IPS-15b (cell line): ENCODE measurements around the gene CAP1.
A peak's percentile ranks its signal among the peaks of the same experiment; 100 is the strongest.
"Not testable (repeated sequence)": the region's sequence is repeated elsewhere in the genome, so short reads cannot be mapped to it uniquely, and the experiment has no call there.

ENCODE experiments used
- H3K27me3 ChIP-seq: one replicate; pipeline ENCODE4 v1.6.1; 2013; ENCODE audit warnings: low read length; ENCODE audit not compliant: control insufficient read depth, insufficient read depth
- H3K36me3 ChIP-seq: one replicate; pipeline ENCODE4 v1.6.1; 2013; ENCODE audit warnings: low read length; ENCODE audit not compliant: control insufficient read depth, insufficient read depth
- H3K4me1 ChIP-seq: one replicate; pipeline ENCODE4 v1.6.1; 2013; ENCODE audit warnings: mild to moderate bottlenecking, low read length; ENCODE audit not compliant: control insufficient read depth, insufficient read depth
- H3K4me3 ChIP-seq: one replicate; pipeline ENCODE4 v1.5.1; 2013; ENCODE audit warnings: low read depth, low read length
- H3K9ac ChIP-seq: one replicate; pipeline ENCODE4 v1.6.1; 2013; ENCODE audit warnings: low read depth, mild to moderate bottlenecking, low read length
- H3K9me3 ChIP-seq: one replicate; pipeline ENCODE4 v1.6.1; 2013; ENCODE audit warnings: mild to moderate bottlenecking, low read length; ENCODE audit not compliant: control insufficient read depth, insufficient read depth

The CAP1 gene

DNA sequence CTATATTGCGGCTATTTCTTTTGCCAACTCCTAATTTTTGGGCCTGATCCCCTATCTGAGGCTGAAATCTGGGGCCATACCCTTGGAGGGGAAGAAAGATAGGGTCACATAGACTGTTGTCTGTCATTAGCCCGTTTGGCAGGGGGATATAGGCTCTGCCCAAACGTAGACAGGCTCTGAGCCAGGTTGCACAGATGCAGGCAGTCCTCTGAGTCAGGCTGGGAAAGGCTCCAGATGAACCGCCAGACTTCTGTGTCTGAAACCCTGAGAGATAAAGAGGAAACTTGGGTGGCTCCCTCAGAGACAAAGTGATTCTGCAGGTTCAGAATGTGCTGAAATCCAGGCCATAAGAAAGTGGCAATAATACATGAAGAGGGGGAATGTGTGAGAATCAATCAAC is 4.0 kb upstream of the CAP1 start:
- no peaks in the 10 kb centered on the region for H3K9me3 ChIP-seq
- no peak overlapping the region for H3K4me3 ChIP-seq
- H3K27me3 ChIP-seq = no peaks in the 10 kb centered on the region
- no peak overlapping the region for H3K9ac ChIP-seq
- peaks cover 8% of the 10 kb centered on the region for H3K4me1 ChIP-seq
- H3K36me3 ChIP-seq = no peaks in the 10 kb centered on the region

DNA sequence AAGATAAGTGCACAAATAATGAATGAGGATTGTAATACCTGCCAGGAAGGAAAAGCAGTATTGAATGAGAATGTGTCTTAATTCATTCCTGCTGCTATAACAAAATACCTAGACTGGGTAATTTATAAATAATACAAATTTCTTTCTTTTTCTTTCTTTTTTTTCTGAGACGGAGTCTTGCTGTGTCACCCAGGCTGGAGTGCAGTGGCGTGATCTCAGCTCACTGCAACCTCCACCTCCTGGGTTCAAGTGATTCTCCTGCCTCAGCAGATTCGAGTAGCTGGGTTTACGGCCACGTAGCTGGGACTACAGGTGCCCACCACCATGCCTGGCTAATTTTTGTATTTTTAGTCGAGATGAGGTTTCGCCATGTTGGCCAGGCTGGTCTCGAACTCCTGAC is 3.3 kb upstream of the CAP1 start:
- not testable (repeated sequence) for H3K9ac ChIP-seq, H3K4me3 ChIP-seq, H3K27me3 ChIP-seq, H3K9me3 ChIP-seq, H3K36me3 ChIP-seq
- peaks cover 11% of the 10 kb centered on the region for H3K4me1 ChIP-seq

DNA sequence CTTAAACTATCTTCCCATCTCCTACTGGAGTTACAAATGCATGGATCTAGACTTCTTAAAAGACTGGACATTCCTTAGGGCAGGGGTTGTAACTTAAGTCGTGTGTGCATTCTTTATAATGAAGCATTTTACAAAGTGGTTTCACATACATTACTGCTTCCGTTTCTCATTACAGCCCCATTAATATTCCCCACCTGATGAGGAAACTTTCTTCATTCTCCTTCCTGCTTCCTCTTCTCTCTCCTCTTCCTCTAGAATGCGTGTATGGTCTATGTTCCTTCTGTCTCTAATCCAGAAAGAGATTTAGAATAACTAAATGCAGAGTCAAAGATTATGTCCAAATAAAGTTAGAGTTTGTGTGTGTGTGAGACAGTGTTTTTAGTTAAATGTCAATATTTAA is 1.8 kb upstream of the CAP1 start:
- H3K4me1 ChIP-seq = peaks cover 12% of the 10 kb centered on the region
- H3K36me3 ChIP-seq = peaks cover 4% of the 10 kb centered on the region
- no peaks in the 10 kb centered on the region for H3K27me3 ChIP-seq
- H3K9ac ChIP-seq = no peak overlapping the region
- H3K9me3 ChIP-seq = no peaks in the 10 kb centered on the region
- H3K4me3 ChIP-seq = no peak overlapping the region

DNA sequence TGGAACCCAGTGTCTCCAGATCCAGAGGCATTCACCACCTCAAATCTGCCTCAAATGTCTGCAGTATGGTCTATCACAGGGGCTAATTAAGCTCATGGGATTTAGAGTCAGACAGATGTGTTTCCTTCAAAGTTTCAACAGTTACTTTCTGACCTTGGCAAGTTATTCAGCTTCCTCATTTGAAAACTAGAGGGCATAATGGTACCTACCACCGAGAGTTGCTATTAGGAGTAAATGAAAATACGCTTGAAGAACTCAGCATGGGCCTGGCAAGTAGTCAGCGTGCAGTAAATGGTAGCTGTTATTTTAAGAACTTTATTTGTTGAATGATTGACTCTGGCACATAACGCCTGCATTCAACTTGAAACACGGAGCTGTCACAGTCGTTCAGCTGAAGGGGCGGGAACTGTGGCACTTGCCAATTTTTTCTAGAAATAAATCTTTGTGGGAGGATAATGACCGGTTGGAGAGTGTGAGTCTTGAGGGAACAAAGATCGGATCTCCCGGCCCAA is 1.2 kb upstream of the CAP1 start:
- H3K27me3 ChIP-seq = no peaks in the 10 kb centered on the region
- peaks cover 12% of the 10 kb centered on the region for H3K4me1 ChIP-seq
- peak overlapping the region; percentile 92 for H3K9ac ChIP-seq
- no peaks in the 10 kb centered on the region for H3K9me3 ChIP-seq
- peaks cover 4% of the 10 kb centered on the region for H3K36me3 ChIP-seq
- H3K4me3 ChIP-seq = peak overlapping the region; percentile 92

DNA sequence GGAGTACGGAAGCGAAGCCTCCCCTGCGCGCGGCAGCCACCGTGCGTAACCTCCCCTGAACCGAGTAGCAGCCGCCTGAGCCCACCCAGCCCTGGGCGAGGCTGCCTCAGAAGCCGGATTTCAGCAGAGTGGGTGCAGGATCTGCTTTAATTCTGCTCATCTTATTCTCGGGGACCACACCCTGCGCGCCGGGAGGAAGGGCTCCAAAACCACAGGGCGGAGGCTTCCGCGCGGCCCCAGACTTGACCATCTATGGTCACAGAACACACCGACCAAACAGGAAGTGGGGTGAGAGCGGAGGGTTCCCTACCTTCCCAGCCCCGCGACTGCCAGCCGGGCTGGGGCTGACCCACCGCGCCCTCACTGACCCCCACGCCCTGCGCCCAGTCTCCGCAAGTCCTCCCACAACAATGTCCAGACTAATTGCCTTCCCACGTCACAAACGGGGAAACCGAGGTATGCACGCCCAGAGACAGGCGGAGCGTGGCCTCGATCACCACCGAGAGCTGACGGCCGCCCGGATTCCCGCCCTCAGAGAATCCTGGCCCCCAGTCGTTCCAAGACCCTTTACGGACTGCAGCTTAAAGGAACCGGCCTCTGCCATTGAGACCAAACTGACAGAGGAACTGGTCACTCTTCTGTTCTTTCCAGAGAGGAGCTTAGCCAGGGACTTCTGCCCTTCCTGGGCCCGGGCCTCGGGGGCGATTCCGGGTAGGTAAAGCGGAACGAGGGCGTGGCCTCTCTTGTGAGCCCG is 595 bp upstream of the CAP1 start:
- H3K4me1 ChIP-seq = peaks cover 12% of the 10 kb centered on the region
- H3K4me3 ChIP-seq = peak overlapping the region; percentile 92
- H3K9ac ChIP-seq = peak overlapping the region; percentile 92
- no peaks in the 10 kb centered on the region for H3K27me3 ChIP-seq
- no peaks in the 10 kb centered on the region for H3K9me3 ChIP-seq
- peaks cover 4% of the 10 kb centered on the region for H3K36me3 ChIP-seq

DNA sequence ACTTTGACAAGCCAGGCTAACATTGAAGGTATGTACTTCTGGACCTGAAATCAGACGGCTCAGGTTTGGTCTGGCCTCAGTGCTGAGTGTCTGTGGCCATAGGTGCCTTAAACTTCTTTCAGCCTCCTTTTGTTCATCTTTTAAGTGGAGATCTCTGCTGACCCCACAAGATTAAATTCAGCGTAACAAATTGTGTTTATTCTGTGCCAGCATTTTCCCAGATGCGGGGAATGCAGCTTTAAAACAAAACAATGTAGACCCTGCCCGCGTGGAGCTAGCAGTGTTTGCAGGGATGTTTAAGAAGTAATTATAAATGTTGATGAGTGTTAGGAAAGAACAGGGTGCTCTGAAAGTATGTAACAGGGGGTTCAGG is 923 bp downstream of the CAP1 start:
- Histone ChIP-seq H3K4me3 (peak overlapping the region; percentile 97), H3K36me3 (peaks cover 4% of the 10 kb centered on the region), H3K4me1 (peaks cover 12% of the 10 kb centered on the region), H3K9me3 (no peaks in the 10 kb centered on the region), H3K27me3 (no peaks in the 10 kb centered on the region), H3K9ac (peak overlapping the region; percentile 91)

DNA sequence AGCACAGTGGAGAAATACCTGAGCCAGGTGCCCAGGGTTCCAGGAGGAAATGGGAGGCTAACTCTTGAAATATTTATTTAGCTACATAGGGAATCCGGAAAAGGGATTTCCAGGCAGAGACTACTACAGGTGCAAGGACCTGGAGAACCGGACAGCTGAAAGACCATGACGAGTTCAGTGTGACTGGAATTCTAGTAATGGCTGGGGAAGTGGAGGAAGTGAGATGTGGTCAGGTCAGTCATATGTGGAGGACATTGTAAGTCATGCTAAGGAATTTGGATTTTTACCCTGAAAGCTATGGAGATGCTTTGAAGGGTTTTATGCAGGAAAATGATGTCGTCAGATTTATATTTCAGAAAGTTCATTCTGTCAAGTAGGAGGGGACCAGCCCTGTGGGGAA is 1.8 kb downstream of the CAP1 start:
- Histone ChIP-seq H3K9me3 (no peaks in the 10 kb centered on the region), H3K36me3 (peaks cover 4% of the 10 kb centered on the region), H3K9ac (no peak overlapping the region), H3K27me3 (no peaks in the 10 kb centered on the region), H3K4me3 (no peak overlapping the region), H3K4me1 (peaks cover 12% of the 10 kb centered on the region)

DNA sequence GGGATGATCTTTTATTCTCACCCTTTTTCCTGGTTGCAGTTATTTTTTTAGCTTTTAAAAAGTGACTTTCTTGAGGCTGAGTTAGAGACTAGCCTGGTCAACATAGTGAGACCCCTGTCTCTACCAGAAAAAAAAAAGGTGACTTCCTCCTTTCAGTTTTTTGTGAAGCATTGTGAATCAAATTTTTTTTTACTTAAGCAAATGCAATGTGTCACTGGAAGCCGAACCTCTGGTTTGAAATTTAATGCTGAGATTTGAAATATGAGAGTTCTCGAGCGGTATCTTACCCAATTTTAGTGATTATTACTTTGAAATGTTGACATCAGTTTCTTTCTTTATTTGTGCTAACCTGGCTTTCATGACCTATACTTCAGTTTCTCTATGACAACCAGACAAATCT is 3.6 kb downstream of the CAP1 start:
- Histone ChIP-seq H3K9ac (no peak overlapping the region), H3K4me3 (no peak overlapping the region), H3K4me1 (peaks cover 10% of the 10 kb centered on the region), H3K27me3 (no peaks in the 10 kb centered on the region), H3K36me3 (peaks cover 4% of the 10 kb centered on the region), H3K9me3 (no peaks in the 10 kb centered on the region)

DNA sequence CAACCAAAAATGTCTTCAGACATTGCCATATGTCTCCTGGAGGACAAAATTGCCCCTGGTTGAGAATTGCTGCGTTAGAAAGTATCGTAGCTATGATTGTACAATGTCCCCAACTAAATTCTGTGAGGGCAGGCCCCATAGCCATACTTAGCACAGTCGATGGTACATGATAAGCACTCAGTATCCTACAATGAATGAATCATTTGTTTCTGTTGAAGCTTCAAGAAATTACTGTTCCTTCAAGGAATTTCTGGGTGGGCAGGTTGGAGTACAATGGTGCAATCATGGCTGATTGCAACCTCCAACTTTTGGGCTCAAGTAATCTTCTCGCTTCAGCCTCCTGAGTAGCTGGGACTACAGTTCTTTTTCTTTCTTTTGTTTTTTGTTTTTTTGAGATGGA is 4.7 kb downstream of the CAP1 start:
- Histone ChIP-seq H3K9ac (no peak overlapping the region), H3K9me3 (no peaks in the 10 kb centered on the region), H3K27me3 (no peaks in the 10 kb centered on the region), H3K36me3 (peaks cover 4% of the 10 kb centered on the region), H3K4me1 (peaks cover 9% of the 10 kb centered on the region), H3K4me3 (no peak overlapping the region)

DNA sequence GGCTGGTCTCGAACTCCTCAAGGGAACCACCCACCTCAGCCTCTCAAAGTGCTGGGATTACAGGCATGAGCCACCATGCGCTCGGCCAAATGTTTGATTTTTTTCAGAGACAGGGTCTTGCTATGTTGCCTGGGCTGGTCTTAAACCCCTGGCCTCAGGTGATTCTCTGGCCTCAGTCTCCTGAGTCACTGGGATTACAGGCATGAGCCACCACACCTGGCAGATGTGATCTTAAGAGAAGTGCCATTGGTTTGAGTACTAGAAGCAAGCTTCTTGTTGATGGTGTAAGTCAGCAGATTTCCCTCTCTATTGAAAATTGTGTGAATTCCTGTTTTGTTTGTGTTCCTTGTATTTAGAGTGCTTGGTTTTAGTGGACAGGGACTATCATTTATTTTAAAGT is 5.2 kb downstream of the CAP1 start:
- Histone ChIP-seq H3K4me1 (peaks cover 9% of the 10 kb centered on the region), H3K9ac (no peak overlapping the region), H3K36me3 (peaks cover 4% of the 10 kb centered on the region), H3K27me3 (no peaks in the 10 kb centered on the region), H3K4me3 (no peak overlapping the region), H3K9me3 (no peaks in the 10 kb centered on the region)

DNA sequence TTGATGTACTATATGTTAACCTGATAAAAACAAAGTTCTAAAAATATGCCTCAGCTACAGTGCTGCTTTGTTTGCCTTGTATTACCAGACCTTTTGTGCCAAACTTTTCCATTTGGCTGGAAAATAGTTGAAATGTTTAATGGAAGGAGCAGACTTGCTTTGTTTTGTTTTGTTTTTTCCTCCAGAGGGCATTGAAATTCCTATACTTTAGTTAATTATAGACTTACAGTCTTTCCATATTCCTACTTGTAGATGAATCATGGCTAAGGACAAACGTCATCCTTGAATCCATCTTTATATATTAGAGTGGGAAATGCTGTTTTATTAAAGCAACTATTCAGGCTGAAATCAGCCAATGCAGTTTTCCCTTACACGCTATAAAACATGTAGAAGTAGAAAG is 6.7 kb downstream of the CAP1 start:
- H3K36me3 ChIP-seq = peaks cover 4% of the 10 kb centered on the region

DNA sequence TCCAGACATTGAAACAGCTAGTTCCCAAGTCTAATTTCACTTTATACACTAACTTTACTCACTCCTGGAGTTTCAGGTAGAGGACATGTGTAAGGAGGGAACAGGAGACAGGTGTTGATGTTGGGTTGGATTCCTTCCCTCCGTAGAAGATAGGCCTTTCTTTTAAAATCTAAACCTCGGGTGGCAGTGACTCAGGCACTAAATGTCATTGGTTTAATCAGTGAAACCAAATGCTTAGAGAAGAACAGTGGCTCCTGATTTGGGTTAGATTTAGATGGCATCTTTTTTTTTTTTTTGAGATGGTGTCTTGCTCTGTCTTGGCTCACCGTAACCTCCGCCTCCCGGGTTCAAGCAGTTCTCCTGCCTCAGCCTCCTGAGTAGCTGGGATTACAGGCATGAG is 7.2 kb downstream of the CAP1 start:
- Histone ChIP-seq H3K4me3 (no peak overlapping the region), H3K9ac (no peak overlapping the region), H3K36me3 (peaks cover 2% of the 10 kb centered on the region), H3K27me3 (no peaks in the 10 kb centered on the region), H3K4me1 (peaks cover 3% of the 10 kb centered on the region), H3K9me3 (no peaks in the 10 kb centered on the region)

More for the DNA sequence above, 6.7 kb downstream of the CAP1 start:
- Histone ChIP-seq H3K4me1 (peaks cover 4% of the 10 kb centered on the region), H3K4me3 (no peak overlapping the region), H3K27me3 (no peaks in the 10 kb centered on the region), H3K9me3 (no peaks in the 10 kb centered on the region), H3K9ac (no peak overlapping the region)
